ENCODE results near the gene CELA3A.
"Not testable (repeated sequence)": the region's sequence is repeated elsewhere in the genome, so short reads cannot be mapped to it uniquely, and the experiment has no call there.

DNA sequence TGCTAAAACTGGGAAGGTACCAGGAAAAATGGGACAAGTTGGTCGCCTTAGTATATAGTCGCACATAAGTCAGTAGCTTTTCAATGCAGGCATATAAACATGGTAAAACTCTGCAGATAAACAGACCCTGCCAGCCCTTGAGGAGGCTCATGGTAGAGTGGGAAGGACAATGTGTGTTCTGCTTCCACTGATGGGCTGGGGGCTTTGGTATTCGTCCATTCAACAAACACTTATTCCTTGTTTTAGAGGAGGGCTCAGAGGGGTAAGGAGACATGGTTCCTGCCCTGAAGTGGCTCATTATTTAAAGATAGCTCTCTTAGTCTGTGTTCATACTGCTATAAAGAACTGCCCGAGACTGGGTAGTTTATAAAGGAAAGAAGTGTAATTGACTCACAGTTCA, 11.3 kb downstream of the CELA3A start:
- TF ChIP-seq POLR2A (IDR thresholded peaks at IDR 0.05), result not testable (repeated sequence)
- TF ChIP-seq, protein P1, sequence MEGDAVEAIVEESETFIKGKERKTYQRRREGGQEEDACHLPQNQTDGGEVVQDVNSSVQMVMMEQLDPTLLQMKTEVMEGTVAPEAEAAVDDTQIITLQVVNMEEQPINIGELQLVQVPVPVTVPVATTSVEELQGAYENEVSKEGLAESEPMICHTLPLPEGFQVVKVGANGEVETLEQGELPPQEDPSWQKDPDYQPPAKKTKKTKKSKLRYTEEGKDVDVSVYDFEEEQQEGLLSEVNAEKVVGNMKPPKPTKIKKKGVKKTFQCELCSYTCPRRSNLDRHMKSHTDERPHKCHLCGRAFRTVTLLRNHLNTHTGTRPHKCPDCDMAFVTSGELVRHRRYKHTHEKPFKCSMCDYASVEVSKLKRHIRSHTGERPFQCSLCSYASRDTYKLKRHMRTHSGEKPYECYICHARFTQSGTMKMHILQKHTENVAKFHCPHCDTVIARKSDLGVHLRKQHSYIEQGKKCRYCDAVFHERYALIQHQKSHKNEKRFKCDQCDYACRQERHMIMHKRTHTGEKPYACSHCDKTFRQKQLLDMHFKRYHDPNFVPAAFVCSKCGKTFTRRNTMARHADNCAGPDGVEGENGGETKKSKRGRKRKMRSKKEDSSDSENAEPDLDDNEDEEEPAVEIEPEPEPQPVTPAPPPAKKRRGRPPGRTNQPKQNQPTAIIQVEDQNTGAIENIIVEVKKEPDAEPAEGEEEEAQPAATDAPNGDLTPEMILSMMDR (IDR thresholded peaks at IDR 0.05), result not testable (repeated sequence)

Data from adrenal gland (tissue), 5 donors.